ENCODE results near the gene BRD3.
A peak's percentile ranks its signal among the peaks of the same experiment; 100 is the strongest.
"Not testable (repeated sequence)": the region's sequence is repeated elsewhere in the genome, so short reads cannot be mapped to it uniquely, and the experiment has no call there.

The BRD3 gene

DNA sequence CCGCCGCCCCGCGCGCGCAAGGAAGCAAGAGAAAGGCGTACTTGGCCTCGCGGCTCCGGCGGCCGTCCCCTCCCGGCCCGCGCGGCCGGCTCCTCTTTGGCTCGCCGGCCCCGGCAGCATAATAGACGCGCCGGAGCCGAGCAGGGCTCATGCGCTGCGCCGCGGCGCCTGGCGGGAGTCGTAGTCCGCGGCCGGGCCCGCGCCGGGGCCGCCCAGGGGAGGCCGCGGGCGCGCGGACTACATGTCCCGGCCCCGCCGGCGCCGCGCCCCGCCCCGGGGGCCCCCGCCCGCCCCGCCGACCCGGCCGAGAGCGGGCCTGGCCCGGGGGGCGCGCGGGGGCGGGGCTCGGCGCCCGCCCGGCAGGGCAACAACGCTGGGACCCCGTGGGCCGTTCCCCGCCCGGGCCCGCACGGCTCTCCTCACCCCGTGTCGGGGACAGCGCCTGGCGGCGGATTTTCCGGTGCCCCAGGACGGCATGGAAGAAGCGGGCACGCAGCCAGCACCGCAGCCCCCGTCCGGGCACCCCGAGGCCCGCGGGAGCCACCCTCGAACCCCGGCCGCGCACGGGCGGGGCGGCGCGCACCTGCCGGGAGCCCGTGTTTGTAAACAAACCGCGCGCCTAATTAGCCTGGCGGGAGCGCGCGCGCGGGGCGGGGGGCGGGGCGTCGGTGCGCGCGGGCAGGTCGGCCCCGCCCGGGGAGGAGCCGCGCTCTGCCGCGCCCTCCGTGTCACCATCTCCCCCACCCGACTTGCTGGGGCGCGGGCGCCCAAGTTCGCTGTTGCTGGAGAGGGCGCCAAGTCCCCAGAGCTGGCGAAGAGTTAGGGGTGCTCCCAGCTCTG lies at the start of gene BRD3:
TSS of gene BRD3 (minus strand) at position 123 of the 840 bp plus-strand sequence. CDS start 14,549 bp downstream, outside the sequence.
- DNase-seq, result peak; percentile 92

DNA sequence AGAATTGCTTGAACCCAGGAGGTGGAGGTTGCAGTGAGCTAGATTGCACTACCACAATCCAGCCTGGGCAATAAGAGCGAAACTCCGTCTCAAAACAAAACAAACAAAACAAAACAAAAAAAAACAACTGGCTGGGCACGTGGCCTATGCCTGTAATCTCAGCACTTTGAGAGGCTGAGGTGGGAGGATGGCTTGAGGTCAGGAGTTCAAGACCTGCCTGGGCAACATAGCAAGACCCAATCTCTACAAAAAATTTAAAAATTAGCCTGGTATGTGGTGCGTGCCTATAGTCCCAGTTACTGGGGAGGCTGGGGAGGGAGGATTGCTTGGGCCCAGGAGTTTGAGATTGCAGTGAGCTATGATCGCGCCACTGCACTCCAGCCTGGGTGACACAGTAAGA lies 44.7 kb upstream of the BRD3 start:
- DNase-seq, result no peak

DNA sequence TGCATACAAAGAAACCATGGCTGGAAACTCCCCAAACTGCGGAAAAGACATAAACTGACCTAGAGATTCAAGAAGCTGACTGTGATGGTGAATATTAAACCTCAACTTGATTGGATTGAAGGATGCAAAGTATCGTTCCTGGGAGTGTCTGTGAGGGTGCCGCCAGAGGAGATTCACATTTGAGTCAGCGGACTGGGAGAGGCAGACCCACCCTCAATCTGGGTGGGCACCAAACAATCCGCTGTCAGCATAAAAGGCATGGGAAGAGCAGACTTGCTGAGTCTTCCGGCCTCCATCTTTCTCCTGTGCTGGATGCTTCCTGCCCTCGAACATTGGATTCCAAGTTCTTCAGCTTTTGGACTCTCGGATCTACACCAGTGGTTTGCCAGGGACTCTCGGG lies 43.2 kb upstream of the BRD3 start:
- no peak for DNase-seq

DNA sequence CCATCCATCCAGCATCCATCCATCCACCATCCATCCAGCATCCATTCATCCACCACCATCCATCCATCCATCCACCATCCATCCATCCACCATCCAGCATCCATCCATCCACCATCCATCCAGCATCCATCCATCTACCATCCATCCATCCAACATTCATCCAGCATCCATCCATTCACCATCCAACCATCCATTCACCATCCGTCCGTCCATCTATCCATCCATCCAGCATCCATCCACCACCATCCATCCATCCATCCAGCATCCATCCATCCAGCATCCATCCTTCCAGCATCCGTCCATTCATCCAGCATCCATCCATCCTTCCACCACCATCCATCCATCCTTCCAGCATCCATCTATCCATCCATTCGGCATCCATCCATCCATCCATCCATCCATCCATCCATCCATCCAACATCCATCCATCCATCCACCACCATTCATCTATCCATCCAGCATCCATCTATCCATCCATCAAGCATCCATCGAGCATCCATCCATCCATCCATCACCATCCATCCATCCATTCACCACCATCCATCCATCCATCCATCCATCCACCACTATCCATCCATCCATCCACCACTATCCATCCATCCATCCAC lies 35.7 kb upstream of the BRD3 start:
- no peak for DNase-seq

DNA sequence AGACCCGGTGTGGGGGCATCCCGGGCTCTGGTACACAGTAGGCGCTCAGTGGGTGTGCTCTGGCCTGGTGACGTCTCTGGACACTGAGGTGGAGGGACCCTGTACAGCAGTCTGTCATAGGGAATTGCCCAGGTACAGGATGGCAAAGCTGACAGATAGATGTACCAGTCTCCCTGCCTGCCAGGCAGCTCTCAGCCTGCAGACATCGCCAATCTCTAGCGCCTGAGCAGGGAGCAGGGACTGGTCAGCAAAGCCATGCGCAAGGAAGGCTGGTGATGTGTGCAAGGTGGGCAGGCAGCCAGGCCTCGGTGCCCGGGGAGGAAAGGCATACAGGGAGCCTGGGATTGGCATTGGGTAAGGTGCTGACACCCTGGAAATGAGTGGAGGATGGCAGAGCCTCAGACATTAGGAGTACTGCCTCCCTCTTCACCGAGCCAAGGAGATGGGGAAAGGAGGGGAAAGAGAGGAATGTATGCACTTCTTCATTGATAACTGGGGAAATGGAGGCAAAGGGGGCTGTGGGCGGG lies 33.9 kb upstream of the BRD3 start:
- DNase-seq, result no peak

DNA sequence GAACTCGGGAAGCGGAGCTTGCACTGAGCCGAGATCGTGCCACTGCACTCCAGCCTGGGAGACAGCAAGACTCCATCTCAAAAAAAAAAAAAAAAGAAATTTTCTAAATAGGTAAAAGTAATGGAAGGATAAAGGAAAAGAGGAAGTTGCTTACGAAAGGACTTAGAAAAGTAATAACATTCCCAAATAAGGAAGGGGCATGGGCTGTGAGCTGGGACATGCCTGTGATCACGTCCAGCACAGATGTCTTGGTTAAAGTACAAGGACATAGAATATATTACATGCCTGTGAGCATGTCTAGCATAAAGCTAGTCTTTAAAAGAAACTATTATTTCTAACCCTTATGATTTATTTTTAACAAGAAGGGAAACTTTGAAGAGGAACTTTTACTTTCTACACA lies 33.3 kb upstream of the BRD3 start:
- not testable (repeated sequence) for DNase-seq

DNA sequence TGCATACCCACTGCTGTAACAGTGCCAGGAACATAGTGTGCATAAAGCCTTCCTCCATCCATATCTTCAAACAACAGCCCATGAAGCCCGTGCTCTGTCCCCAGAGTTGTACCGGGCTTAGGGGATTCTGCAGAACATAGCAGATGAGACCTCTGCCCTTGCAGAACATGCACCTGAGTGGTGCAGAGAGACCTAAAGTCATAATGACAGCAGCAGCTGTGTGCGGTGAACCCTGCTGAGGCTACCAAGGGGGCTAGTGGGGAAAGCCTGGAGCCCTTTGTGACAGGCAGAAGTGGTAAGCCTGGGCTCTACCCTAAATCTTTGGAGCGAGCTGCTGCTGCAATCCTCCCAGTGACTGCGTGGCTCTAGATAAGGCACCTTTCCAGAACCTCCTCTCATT lies 32.2 kb upstream of the BRD3 start:
- no peak for DNase-seq

DNA sequence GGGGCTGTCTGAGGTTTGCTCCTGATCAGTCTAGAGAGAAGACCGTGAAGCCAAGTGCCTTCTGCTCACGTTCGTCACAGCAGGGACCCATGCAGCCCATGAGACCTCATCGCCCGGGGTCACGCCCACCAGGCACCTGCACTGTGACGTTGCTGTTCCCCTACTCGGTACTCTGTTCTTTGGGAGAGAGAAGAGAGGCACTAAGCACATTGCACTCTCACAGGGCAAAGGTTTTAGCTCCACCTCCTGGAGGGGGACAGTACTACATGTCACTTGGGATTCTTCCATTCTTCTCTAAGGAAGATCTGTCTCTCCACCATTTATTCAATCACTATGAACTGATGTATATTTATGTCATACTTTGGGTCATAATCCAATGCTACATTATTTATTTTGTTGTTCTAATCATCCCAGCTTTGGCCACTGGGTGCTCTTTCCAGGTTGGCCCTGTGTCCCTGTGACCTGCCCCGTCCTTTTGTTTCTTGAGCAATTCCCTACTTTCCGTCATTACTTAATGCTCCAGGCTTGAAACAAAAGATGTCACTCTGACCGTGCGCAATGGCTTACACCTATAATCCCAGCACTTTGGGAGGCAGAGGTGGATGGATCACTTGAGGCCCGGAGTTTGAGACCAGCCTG lies 31.4 kb upstream of the BRD3 start:
- no peak for DNase-seq

DNA sequence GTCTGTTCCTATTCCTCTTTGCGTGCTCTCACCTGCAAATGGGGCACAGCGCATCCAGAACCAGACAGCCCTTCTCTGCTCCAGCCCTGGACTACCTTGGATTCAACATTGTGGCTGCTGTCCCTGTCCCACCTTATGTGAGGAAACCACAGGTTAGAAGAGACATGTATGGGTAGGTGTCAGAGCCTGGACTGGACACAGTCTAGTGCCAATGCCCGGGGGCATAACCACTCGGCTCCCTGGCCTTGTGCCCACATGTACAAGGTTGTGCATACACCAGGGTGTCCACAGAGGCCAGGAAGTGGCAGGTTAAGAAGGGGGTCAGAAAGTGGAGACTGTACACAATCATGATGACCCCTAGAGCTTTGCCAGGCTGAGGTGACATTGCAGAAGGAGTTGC lies 22.1 kb upstream of the BRD3 start:
- DNase-seq, result no peak

DNA sequence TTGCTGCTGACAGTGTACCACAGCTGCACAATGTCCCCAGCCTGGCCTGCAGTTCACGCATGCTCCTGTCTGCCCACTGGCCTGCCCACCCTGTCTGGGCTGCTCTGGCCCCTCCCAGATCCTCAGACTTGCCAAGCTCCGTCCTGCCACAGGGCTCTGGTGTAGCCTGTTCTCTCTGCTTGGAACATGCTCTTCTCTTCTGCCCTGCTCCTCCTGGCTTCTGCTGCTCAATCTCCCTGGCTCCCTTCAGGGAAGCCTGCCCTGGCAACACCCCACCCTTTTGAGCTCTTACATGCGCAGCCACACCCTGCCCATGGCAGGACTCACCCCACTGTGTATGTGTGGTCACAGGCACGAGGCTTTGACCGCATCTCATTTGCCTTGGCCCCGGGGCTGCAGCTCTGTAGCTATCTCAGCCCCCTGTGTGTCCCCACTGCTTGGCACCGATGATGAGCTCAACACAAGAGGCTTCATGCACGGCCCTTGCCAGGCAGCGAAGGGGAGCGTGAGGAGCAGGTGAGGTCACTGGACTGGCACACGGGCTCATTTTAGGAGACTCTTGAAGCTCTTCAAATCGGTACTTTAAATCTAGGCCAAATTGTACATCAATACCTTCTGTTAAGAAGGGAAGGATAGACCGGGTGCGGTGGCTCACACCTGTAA lies 20.4 kb upstream of the BRD3 start:
- no peak for DNase-seq

DNA sequence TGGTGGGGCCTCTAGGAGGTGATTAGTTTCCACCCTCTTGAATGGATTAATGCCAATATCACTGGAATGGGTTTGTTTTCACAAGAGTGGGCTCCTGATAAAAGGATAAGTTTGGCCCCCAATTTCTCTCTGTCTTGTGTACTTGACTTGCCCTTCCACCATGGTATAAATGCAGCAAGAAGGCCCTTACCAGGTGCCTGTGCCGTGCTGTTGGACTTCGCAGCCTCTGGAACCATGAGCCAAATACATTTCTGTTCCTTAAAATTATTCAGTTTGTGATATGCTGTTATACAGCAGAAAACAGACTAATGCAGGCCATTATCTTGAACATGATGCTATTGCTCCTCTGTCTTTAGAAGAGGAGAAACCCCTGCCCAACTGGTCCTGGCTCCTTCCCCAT lies 17.8 kb upstream of the BRD3 start:
- no peak for DNase-seq

DNA sequence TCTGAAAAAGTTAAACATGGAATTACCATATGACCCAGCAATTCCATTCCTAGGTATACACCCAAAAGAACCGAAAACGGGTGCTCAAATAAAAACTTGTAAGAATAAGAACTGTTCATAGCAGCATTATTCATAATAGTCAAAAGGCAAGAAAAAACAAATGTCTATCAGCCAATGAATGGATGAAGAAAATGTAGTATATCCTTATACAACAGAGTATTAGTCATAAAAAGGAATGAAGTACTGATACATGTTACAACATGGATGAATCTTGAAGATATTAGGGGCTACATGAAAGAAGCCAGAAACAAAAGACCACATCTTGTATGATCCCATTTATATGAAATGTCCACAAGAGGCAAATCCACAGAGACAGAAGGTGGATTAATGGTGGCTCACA lies 15.6 kb upstream of the BRD3 start:
- no peak for DNase-seq

DNA sequence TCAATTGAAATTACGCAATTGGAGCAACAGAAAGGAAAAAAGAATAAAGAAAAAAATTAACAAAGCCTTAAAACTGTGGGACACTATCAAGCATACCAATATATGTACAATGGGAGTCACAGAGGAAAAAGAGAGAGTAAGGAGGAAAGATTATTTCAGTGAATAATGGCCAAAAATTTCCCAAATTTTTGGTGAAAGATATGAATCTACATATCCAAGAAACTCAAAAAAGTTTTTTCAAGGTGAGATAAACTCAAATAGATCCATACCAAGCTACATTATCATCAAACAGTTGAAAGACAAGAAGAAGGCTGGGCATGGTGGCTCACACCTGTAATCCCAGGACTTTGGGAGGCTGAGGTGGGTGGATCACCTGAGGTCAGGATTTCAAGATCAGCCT lies 8.8 kb upstream of the BRD3 start:
- no peak for DNase-seq

DNA sequence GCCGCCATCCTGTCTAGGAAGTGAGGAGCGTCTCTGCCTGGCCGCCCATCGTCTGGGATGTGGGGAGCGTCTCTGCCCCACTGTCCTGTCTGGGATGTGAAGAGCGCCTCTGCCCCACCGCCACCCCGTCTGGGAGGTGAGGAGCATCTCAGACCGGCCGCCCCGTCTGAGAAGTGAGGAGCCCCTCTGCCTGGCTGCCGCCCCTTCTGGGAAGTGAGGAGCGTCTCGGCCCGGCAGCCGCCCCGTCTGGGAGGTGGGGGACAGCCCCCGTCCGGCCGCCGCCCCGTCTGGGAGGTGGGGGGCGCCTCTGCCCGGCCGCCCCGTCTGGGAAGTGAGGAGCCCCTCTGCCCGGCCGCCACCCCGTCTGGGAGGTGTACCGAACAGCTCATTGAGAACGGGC lies 7.9 kb upstream of the BRD3 start:
- not testable (repeated sequence) for DNase-seq

DNA sequence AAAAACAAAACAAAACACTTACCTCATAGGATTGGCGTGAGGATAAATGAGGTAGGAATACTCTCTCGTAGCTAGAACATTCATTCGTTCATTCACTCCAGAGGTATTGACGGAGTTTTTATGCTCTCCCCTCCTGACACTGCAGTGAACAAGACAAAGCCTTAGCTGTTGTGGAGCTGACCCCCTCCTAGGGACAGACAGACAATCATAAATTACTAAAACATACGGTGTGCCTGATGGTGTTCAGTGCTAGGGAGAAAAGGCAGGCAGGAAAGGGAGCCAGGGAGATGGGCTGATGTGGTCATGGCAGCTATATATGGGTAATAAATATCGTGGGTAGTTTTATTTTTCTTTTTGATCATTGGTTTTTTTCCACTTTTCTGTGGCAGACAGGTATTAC lies 5.7 kb upstream of the BRD3 start:
- no peak for DNase-seq

DNA sequence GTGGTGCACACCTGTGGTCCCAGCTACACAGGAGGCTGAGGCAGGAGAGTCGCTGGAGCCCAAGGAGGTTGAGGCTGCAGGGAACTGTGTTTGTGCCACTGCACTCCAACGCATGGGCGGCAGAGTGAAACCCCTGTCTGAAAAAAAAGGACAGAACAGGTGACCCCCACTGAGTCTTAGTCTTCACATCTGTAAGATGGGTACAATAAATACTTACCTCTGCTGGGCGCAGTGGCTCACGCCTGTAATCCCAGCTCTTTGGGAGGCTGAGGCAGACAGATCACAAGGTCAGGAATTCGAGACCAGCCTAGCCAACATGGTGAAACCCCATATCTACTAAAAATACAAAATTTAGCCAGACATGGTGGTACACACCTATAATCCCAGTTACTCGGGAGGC lies 4.9 kb upstream of the BRD3 start:
- DNase-seq, result not testable (repeated sequence)

DNA sequence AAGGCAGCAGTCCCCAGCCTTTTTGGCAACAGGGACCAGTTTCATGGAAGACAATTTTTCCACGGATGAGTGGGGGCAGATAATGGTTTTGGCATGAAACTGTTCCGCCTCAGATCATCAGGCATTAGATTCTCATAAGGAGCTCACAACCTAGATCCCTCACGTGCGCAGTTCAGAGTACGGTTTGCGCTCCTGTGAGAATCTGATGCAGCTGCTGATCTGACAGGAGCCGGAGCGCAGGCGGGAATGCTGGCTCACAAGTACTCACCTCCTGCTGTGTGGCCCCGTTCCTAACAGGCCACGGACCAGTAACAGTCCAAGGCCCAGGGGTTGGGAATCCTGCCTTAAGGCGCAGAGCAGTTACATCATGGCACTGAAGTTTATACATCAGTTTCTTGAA lies 3.3 kb upstream of the BRD3 start:
- DNase-seq, result no peak

DNA sequence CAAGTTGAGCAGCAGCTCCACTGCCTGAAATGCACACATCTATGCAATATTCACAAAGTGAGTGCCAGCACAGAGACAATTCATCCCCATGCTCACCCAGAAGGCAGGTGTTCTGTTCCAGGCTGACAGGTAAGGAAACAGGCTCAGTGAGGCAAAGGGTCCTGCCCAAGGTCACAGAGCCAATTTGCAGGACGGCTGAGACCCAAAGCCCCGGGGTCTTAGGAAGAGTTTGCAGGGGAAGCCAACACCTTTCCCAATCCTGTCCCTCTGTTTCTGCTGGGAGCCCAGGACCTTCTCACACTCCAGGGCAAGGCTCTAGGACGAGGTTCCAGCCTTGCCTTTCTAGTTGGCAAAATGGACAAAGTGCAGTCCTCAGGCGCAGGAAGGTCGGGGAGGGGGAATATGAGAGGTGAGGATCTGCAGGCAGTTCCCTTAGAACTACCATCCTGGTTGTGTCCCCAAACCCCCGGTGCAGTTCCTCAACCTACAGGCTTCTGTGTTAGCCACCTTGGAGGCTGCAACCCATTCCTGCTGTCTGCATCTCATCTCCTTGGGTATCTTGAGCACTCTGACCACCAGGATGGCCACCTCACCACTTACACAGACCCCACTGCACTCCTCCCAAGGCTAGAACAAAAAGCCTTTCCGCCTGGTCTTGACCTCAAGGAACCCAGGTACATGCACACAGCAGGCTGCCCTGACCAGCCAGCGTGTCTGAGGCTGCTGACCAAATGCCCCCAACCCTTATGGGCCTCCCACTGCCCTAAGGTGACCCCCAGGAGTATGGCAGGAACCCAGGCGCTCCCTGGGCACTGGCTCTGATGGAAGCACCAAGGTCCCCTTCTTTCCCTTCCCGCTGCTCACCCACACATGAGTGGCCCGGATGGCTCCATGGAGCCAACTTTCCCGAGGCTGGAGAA lies 1.9 kb upstream of the BRD3 start:
- DNase-seq, result no peak

DNA sequence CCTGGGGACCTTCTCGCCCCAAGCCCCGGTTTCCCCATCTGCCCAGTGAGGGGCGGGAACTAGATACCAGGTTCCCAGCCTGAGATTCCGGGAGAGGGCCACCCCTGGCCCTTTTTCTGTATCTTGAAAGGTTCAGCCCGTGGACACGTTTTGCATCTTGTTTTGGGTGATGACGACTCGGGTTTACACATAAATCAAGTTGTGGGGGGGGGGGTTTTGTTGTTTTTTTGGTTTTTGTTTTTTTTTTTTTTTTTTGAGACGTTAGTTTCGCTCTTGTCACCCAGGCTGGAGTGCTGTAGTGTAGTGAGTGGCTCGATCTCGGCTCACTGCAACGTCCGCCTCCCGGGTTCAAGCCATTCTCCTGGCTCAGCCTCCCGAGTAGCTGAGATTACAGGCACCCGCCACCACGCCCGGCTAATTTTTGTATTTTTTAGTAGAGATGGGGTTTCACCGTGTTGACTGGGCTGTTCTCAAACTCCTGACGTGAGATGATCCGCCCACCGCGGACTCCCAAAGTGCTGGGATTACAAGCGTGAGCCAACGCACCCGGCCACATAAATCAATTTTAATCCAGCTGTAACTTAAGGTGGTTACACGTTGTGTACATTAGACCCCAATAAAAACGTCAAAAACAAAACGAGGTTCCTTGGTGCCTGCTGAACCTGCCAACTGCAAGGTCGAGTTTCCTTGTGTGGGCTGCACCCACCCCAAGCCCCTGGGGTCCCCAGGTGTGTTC lies 1.1 kb upstream of the BRD3 start:
- no peak for DNase-seq

DNA sequence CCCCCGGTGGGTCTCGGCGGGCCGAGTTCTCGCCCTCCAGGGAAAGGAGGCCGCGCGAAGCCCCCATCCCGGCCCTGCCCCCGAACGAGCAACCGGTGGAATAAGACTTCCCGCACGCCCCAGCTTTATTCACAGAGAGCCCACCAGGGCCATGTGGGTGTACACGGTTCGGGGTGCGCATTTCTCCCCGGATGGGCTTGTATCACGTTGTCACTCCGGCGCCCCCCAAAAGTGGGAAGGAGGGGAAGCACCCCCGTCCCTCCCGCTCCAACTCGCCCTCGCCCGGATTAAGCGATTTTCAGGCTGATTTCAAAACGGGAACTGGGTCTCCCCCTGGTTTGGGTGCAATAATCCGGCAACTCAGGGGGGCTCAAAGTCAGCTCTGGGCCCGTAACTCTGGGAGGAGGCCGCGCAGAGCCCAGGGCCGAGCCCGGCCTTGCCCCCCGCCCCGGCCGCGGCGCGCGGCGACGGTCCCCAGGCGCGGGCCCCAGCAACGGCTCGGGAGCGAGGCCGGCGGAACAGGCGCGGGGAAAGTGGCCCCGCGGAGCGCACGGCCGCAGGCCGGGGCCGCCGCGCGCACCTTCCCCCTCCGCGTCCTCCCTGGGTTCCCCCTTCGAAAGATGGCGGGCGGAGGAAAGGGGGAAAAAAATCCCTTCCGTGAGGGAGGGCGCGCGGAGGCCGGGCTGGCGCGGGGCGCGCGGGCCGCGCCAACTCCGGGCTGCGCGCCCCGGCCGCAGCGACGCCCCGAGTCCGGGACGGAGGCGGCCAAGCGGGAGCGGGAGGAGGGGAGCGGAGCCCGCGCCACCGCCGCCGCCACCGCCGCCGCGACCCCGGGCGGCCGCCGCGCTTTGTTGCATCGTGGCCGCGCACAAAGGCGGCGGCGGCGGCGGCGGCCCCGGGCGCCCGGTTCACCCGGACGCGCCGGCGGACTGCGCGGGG lies 644 bp downstream of the BRD3 start:
- peak; percentile 64 for DNase-seq
